Stimulated activated naive CD8-positive, alpha-beta T cell treated with anti-CD3 and anti-CD28 coated beads, Interleukin-15, amount 100 ng/mL, for 72 hours (primary cell): ENCODE results near the gene MUC5AC.

ENCODE experiments used
- ATAC-seq: fragments of 150-1000 bp; cut with Tn5 transposase; 2 replicates; pipeline ENCODE4 v1.10.0; 2021; ENCODE audit warnings: mild to moderate bottlenecking, moderate library complexity
- DNase-seq, 2 donors: peaks; one replicate each; pipeline ENCODE4 v3.0.0; 2021 to 2022
- H3K27ac Mint-ChIP-seq, 2 donors: one replicate each; pipeline ENCODE4 v1.8.0; 2022; ENCODE audit warnings: mild to moderate bottlenecking in 2 of 2, mixed read lengths in 2 of 2, moderate library complexity in 2 of 2
- H3K27me3 Mint-ChIP-seq: one replicate; pipeline ENCODE4 v1.8.0; 2022; ENCODE audit warnings: mixed read lengths
- H3K4me1 Mint-ChIP-seq: one replicate; pipeline ENCODE4 v1.8.0; 2022; ENCODE audit warnings: mild to moderate bottlenecking, mixed read lengths
- H3K4me3 Mint-ChIP-seq, 2 donors: one replicate each; pipeline ENCODE4 v1.8.0; 2022; ENCODE audit warnings: mild to moderate bottlenecking in 2 of 2, mixed read lengths in 2 of 2, moderate library complexity in 1 of 2
- H3K9me3 Mint-ChIP-seq, 2 donors: one replicate each; pipeline ENCODE4 v1.8.0; 2022; ENCODE audit warnings: mixed read lengths in 2 of 2

The MUC5AC gene

GRCh38 chr11:1223346-1224110 is 65.8 kb downstream of the MUC5AC start:
- no peaks in the 10 kb centered on the region for H3K4me1 Mint-ChIP-seq
- no peaks in the 10 kb centered on the region for H3K9me3 Mint-ChIP-seq
- ATAC-seq (no peak), DNase-seq (no peak)
- peak overlapping the region in 1 of 2 donors; percentile 27 for H3K27ac Mint-ChIP-seq
- H3K4me3 Mint-ChIP-seq = no peak overlapping the region
- H3K27me3 Mint-ChIP-seq = peaks cover 29% of the 10 kb centered on the region

GRCh38 chr11:1224111-1224490 is 66.3 kb downstream of the MUC5AC start:
- DNase-seq = no peak

GRCh38 chr11:1224491-1225385 is 67.0 kb downstream of the MUC5AC start:
- no peaks in the 10 kb centered on the region for H3K9me3 Mint-ChIP-seq
- H3K4me1 Mint-ChIP-seq = no peaks in the 10 kb centered on the region
- H3K4me3 Mint-ChIP-seq = no peak overlapping the region
- H3K27me3 Mint-ChIP-seq = peaks cover 29% of the 10 kb centered on the region
- DNase-seq = no peak
- no peak overlapping the region for H3K27ac Mint-ChIP-seq
- no peak for ATAC-seq

More at GRCh38 chr11:1224111-1224490, 66.3 kb downstream of the MUC5AC start:
- Mint-ChIP-seq H3K9me3 (no peaks in the 10 kb centered on the region), H3K4me1 (no peaks in the 10 kb centered on the region), H3K4me3 (peak overlapping the region in 1 of 2 donors; percentile 26), H3K27ac (no peak overlapping the region), H3K27me3 (peaks cover 29% of the 10 kb centered on the region)
- ATAC-seq = no peak

GRCh38 chr11:1225386-1226225 is 67.9 kb downstream of the MUC5AC start:
- no peaks in the 10 kb centered on the region for H3K9me3 Mint-ChIP-seq
- no peaks in the 10 kb centered on the region for H3K4me1 Mint-ChIP-seq
- H3K27ac Mint-ChIP-seq = no peak overlapping the region
- DNase-seq (no peak), ATAC-seq (no peak)
- H3K27me3 Mint-ChIP-seq = peaks cover 29% of the 10 kb centered on the region
- no peak overlapping the region for H3K4me3 Mint-ChIP-seq

GRCh38 chr11:1226226-1226985 is 68.7 kb downstream of the MUC5AC start:
- H3K9me3 Mint-ChIP-seq = no peaks in the 10 kb centered on the region
- peaks cover 23% of the 10 kb centered on the region for H3K27me3 Mint-ChIP-seq
- DNase-seq = no peak
- H3K27ac Mint-ChIP-seq = no peak overlapping the region
- no peak for ATAC-seq
- no peaks in the 10 kb centered on the region for H3K4me1 Mint-ChIP-seq
- no peak overlapping the region for H3K4me3 Mint-ChIP-seq

- ATAC-seq (no peak), DNase-seq (no peak)
- Mint-ChIP-seq H3K27me3 (peaks cover 16% of the 10 kb centered on the region), H3K9me3 (no peaks in the 10 kb centered on the region), H3K27ac (no peak overlapping the region), H3K4me3 (no peak overlapping the region), H3K4me1 (no peaks in the 10 kb centered on the region)
These were observed 69.3 kb downstream of the MUC5AC start for GRCh38 chr11:1226986-1227550.

- peaks cover 15% of the 10 kb centered on the region for H3K27me3 Mint-ChIP-seq
- no peaks in the 10 kb centered on the region for H3K9me3 Mint-ChIP-seq
- H3K4me3 Mint-ChIP-seq = no peak overlapping the region
- no peak for ATAC-seq
- H3K4me1 Mint-ChIP-seq = no peaks in the 10 kb centered on the region
- no peak for DNase-seq
- no peak overlapping the region for H3K27ac Mint-ChIP-seq
These were observed 69.9 kb downstream of the MUC5AC start for GRCh38 chr11:1227551-1228100.

- Mint-ChIP-seq H3K4me1 (no peaks in the 10 kb centered on the region), H3K4me3 (no peak overlapping the region), H3K27ac (no peak overlapping the region), H3K9me3 (no peaks in the 10 kb centered on the region), H3K27me3 (peaks cover 12% of the 10 kb centered on the region)
- DNase-seq (no peak), ATAC-seq (no peak)
These were observed 70.5 kb downstream of the MUC5AC start for GRCh38 chr11:1228101-1228821.

- Mint-ChIP-seq H3K27me3 (peaks cover 5% of the 10 kb centered on the region), H3K4me1 (no peaks in the 10 kb centered on the region), H3K9me3 (no peaks in the 10 kb centered on the region), H3K4me3 (no peak overlapping the region), H3K27ac (no peak overlapping the region)
- ATAC-seq (no peak), DNase-seq (no peak)
These were observed 71.2 kb downstream of the MUC5AC start for GRCh38 chr11:1228921-1229451.

- DNase-seq = no peak
- no peaks in the 10 kb centered on the region for H3K9me3 Mint-ChIP-seq
- no peaks in the 10 kb centered on the region for H3K27me3 Mint-ChIP-seq
- ATAC-seq = peak; percentile 3
- H3K4me3 Mint-ChIP-seq = no peak overlapping the region
- no peak overlapping the region for H3K27ac Mint-ChIP-seq
- H3K4me1 Mint-ChIP-seq = no peaks in the 10 kb centered on the region
These were observed 71.8 kb downstream of the MUC5AC start for GRCh38 chr11:1229471-1230120.

- Mint-ChIP-seq H3K4me3 (no peak overlapping the region), H3K27ac (no peak overlapping the region), H3K4me1 (no peaks in the 10 kb centered on the region), H3K27me3 (no peaks in the 10 kb centered on the region), H3K9me3 (no peaks in the 10 kb centered on the region)
- ATAC-seq (no peak), DNase-seq (no peak)
These were observed 72.3 kb downstream of the MUC5AC start for GRCh38 chr11:1230121-1230455.

GRCh38 chr11:1230456-1231395 is 73.0 kb downstream of the MUC5AC start:
- H3K27me3 Mint-ChIP-seq = no peaks in the 10 kb centered on the region
- DNase-seq (no peak), ATAC-seq (no peak)
- H3K4me1 Mint-ChIP-seq = no peaks in the 10 kb centered on the region
- no peak overlapping the region for H3K4me3 Mint-ChIP-seq
- H3K27ac Mint-ChIP-seq = no peak overlapping the region
- no peaks in the 10 kb centered on the region for H3K9me3 Mint-ChIP-seq
